Measurements from ENCODE around the gene SLIT1. TPM values are rescaled to one million over a fixed set of nuclear protein-coding genes. Genes with fewer than 3 reads are reported as not detected.

SLIT1 gene
- total RNA-seq, 1 donor from 2014 or later, result under 0.01 TPM

DNA sequence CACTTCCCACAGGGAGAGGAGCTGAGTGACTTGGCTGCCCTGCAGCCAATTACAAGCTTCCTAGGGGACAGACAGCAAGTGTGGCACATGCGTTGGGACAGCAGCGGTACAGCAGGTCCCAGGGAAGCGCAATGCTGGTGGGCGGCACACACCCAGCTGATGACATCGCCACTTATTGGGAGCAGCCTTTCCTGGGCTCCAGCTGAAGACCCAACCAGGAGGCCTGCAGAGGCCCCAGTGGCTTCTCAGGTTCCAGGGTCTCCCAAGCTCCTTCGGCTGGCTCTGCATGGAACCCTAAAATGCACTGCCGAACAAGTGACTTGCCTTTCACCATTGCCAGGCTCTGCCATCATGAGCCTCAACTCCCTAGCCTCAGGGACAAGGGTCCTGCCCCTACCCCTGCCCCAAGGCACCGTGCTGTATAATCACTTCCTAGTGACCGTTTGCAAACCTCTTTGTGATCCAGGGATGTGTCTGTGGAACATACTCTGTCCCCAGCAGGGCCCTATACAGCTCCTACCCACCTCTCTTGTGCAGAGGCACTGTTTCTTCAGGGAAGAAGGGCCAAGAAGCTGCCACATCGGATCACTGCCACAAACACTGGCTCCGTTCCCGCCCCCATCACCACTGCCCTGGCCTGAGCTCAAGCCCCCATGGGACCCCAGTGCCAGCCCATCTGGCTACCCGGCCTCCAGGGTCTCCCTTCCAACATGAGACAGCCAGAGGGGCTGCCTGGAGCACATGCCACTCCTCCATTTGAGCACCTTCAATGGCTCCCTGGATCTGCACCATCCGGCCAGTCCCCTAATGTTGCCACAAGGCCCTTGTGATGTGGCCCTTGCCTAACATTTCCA lies 19.3 kb upstream of the SLIT1 start:
- H3K4me3 ChIP-seq (ENCODE audit: low read length in 3 of 3), result no peak overlapping the region
- no peaks in the 10 kb centered on the region for H3K36me3 ChIP-seq (ENCODE audit: control insufficient read depth in 3 of 3, insufficient read depth in 3 of 3, low read length in 3 of 3)
- H3K9me3 ChIP-seq (ENCODE audit: control insufficient read depth in 3 of 3, low read length in 3 of 3), result no peaks in the 10 kb centered on the region
- no peaks in the 10 kb centered on the region for H3K27me3 ChIP-seq (ENCODE audit: control insufficient read depth in 3 of 3, insufficient read depth in 3 of 3, low read length in 3 of 3)
- H3K4me1 ChIP-seq (ENCODE audit: control insufficient read depth in 3 of 3, insufficient read depth in 3 of 3, low read length in 3 of 3), result no peaks in the 10 kb centered on the region
- H3K27ac ChIP-seq (ENCODE audit: low read depth, low read length), result no peak overlapping the region
- no peak overlapping the region for H3K9ac ChIP-seq (ENCODE audit: low read depth in 1 of 3, low read length in 3 of 3)

DNA sequence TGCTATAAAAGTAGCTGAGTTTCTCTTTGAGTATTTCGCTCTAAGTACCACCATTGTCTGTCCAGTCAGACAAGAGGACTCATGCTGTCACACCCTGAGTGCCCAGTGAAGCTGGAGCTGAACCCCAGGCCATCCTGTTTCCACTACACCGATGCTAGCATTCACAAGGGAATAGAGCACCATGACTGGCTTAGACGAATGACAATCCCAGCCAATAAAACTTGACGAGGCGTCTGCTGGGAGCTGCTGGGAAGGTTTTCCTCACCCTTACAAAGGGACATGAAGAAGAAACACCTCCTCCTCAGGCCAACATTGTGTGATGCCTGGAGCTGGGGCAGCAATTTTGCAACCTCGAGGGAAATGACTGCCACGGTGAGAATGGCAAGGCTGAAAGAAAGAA lies 17.5 kb upstream of the SLIT1 start:
- H3K27me3 ChIP-seq (ENCODE audit: control insufficient read depth in 3 of 3, insufficient read depth in 3 of 3, low read length in 3 of 3), result no peaks in the 10 kb centered on the region
- H3K9ac ChIP-seq (ENCODE audit: low read depth in 1 of 3, low read length in 3 of 3), result no peak overlapping the region
- H3K9me3 ChIP-seq (ENCODE audit: control insufficient read depth in 3 of 3, low read length in 3 of 3), result no peaks in the 10 kb centered on the region
- H3K4me3 ChIP-seq (ENCODE audit: low read length in 3 of 3), result no peak overlapping the region
- no peak overlapping the region for H3K27ac ChIP-seq (ENCODE audit: low read depth, low read length)
- H3K36me3 ChIP-seq (ENCODE audit: control insufficient read depth in 3 of 3, insufficient read depth in 3 of 3, low read length in 3 of 3), result no peaks in the 10 kb centered on the region
- H3K4me1 ChIP-seq (ENCODE audit: control insufficient read depth in 3 of 3, insufficient read depth in 3 of 3, low read length in 3 of 3), result no peaks in the 10 kb centered on the region

DNA sequence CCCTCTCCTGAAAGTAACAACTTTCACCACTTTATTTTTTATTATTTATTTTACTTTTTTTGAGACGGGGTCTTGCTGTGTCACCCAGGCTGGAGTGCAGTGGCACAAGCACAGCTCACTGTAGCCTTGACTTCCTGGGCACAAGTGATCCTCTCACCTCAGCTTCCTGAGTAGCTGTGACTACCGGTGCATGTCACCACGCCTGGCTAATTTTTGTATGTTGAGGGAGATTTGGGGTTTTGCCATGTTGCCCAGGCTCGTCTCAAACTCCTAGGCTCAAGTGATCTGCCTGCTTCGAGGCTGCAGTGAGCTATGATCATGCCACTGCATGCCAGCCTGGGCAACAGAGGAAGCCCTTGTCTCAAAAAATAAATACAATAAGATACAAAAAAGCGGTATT lies 14.9 kb upstream of the SLIT1 start:
- Histone ChIP-seq H3K9ac (ENCODE audit: low read depth in 1 of 3, low read length in 3 of 3) (no peak overlapping the region), H3K9me3 (ENCODE audit: control insufficient read depth in 3 of 3, low read length in 3 of 3) (no peaks in the 10 kb centered on the region), H3K27me3 (ENCODE audit: control insufficient read depth in 3 of 3, insufficient read depth in 3 of 3, low read length in 3 of 3) (peaks cover 0 to 13% (median 9%) of the 10 kb centered on the region in 3 donors), H3K4me3 (ENCODE audit: low read length in 3 of 3) (no peak overlapping the region), H3K4me1 (ENCODE audit: control insufficient read depth in 3 of 3, insufficient read depth in 3 of 3, low read length in 3 of 3) (peaks cover 0 to 4% (median 4%) of the 10 kb centered on the region in 3 donors), H3K36me3 (ENCODE audit: control insufficient read depth in 3 of 3, insufficient read depth in 3 of 3, low read length in 3 of 3) (no peaks in the 10 kb centered on the region), H3K27ac (ENCODE audit: low read depth, low read length) (no peak overlapping the region)

DNA sequence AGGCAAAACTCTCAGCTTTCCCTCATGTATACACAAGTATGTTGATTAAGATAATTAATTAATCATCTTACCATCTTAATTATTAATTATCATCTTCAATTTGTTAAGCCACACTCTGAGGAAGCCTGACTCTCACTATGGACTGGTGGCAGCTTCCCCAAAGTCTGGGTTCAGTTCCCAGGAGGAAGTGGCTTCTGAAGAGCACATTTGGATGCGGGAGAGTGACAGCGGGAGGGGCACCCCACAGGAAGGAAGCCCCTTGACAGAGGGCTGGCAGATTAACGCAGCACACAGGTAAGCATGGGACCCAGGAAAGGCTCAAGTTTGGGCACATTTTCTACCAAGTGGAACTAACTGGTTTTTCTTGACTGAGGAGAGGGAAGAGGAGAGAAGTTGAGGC lies 13.4 kb upstream of the SLIT1 start:
- Histone ChIP-seq H3K9me3 (ENCODE audit: control insufficient read depth in 3 of 3, low read length in 3 of 3) (no peaks in the 10 kb centered on the region), H3K27me3 (ENCODE audit: control insufficient read depth in 3 of 3, insufficient read depth in 3 of 3, low read length in 3 of 3) (peaks cover 0 to 17% (median 14%) of the 10 kb centered on the region in 3 donors), H3K4me1 (ENCODE audit: control insufficient read depth in 3 of 3, insufficient read depth in 3 of 3, low read length in 3 of 3) (peaks cover 0 to 4% (median 4%) of the 10 kb centered on the region in 3 donors), H3K4me3 (ENCODE audit: low read length in 3 of 3) (no peak overlapping the region), H3K9ac (ENCODE audit: low read depth in 1 of 3, low read length in 3 of 3) (no peak overlapping the region), H3K36me3 (ENCODE audit: control insufficient read depth in 3 of 3, insufficient read depth in 3 of 3, low read length in 3 of 3) (no peaks in the 10 kb centered on the region), H3K27ac (ENCODE audit: low read depth, low read length) (no peak overlapping the region)

DNA sequence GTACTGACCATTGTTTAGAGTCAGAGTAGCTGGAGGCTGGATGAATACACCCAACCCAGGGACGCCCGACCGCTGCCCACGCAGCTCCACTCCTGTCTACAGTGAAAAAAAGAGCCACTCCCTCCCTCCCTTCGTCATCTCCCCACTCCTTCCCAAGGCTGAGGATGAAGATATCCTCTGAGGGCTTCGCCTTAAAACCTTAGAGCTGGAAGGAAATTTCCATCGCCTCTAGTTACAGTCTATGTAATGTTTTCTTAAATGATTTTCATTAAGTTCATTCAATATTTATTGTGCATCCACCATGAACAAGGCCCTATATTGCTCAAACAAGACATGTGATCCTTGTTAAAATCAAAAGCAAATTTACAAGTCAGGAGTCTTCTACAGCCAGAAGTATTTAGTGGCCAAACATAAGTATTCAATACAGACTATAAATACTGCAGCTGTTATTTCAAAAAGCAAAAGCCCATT lies 11.3 kb upstream of the SLIT1 start:
- H3K27ac ChIP-seq (ENCODE audit: low read depth, low read length), result no peak overlapping the region
- H3K4me1 ChIP-seq (ENCODE audit: control insufficient read depth in 3 of 3, insufficient read depth in 3 of 3, low read length in 3 of 3), result peaks cover 0 to 4% (median 4%) of the 10 kb centered on the region in 3 donors
- no peaks in the 10 kb centered on the region for H3K36me3 ChIP-seq (ENCODE audit: control insufficient read depth in 3 of 3, insufficient read depth in 3 of 3, low read length in 3 of 3)
- H3K9ac ChIP-seq (ENCODE audit: low read depth in 1 of 3, low read length in 3 of 3), result no peak overlapping the region
- H3K4me3 ChIP-seq (ENCODE audit: low read length in 3 of 3), result no peak overlapping the region
- H3K9me3 ChIP-seq (ENCODE audit: control insufficient read depth in 3 of 3, low read length in 3 of 3), result no peaks in the 10 kb centered on the region
- peaks cover 0 to 17% (median 14%) of the 10 kb centered on the region in 3 donors for H3K27me3 ChIP-seq (ENCODE audit: control insufficient read depth in 3 of 3, insufficient read depth in 3 of 3, low read length in 3 of 3)

DNA sequence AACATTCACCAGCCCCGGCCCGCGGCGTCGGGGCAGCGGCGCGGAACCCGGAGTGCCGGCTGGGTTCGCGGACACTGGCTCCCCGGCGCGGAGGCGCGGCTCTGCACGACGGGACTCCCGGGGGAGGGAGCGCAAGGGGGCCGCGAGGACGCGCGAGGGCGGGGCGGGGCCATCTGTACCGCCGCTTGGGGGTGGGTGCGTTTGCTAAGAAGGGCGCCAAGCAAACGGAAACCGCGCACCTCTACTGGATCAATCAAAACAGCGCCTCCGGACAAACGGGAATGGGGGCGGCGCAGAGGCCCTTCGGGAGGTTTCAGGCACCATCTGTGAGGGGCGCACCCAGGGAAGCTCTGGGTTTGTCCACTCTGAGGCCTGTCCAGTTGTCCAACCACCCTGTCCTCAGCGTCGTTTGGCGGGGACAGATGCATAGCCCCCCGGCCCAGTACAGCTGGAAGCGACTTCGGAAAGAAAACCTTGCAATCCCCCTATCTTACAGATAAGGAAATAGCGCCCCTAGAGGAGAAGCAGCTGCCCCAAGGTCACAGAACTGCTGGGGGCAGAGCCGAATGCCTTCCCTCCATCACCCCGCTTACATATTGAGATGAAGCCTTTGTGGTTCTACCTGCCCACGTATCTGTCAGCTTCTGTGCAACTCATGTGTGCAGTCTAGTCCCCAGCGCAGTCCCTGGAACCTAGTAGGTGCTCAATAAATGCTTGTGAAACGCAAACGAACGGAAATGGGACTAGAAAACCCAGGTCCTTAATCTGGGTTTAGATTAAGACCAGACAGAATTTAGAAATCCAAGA lies 10.7 kb upstream of the SLIT1 start:
- no peaks in the 10 kb centered on the region for H3K9me3 ChIP-seq (ENCODE audit: control insufficient read depth in 3 of 3, low read length in 3 of 3)
- H3K4me3 ChIP-seq (ENCODE audit: low read length in 3 of 3), result peak overlapping the region; percentile 66 to 71 (median 67)
- H3K9ac ChIP-seq (ENCODE audit: low read depth in 1 of 3, low read length in 3 of 3), result peak overlapping the region in 2 of 3 donors; percentile 10 to 45
- no peak overlapping the region for H3K27ac ChIP-seq (ENCODE audit: low read depth, low read length)
- no peaks in the 10 kb centered on the region for H3K36me3 ChIP-seq (ENCODE audit: control insufficient read depth in 3 of 3, insufficient read depth in 3 of 3, low read length in 3 of 3)
- peaks cover 0 to 4% (median 4%) of the 10 kb centered on the region in 3 donors for H3K4me1 ChIP-seq (ENCODE audit: control insufficient read depth in 3 of 3, insufficient read depth in 3 of 3, low read length in 3 of 3)
- peaks cover 0 to 17% (median 14%) of the 10 kb centered on the region in 3 donors for H3K27me3 ChIP-seq (ENCODE audit: control insufficient read depth in 3 of 3, insufficient read depth in 3 of 3, low read length in 3 of 3)

DNA sequence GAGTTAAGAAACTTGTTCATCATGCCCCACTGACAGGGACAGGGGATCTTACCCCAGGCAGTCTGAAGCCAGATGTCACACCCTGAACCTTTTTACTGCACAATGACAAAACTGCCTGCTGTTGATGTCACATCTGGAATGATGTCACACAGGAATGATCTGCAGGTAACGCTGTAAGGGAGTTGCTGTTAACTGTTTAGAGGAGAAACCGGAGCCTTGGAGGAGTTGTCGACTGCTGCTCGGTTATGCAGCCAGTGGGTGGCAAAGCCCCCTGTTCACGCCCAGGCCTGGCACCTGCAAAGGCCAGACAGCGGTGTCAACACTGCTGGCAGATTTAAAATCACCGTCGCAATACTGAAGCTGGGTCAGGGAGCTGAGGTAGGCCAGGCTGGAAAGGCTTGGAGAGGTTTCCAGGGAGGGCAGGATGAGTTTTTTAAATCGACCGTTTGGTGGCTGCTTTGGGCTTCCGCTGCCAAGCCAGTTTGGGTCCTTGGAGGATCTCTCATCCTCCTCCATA lies 10.0 kb upstream of the SLIT1 start:
- peak overlapping the region in 1 of 3 donors; percentile 45 for H3K9ac ChIP-seq (ENCODE audit: low read depth in 1 of 3, low read length in 3 of 3)
- H3K27me3 ChIP-seq (ENCODE audit: control insufficient read depth in 3 of 3, insufficient read depth in 3 of 3, low read length in 3 of 3), result peaks cover 0 to 17% (median 14%) of the 10 kb centered on the region in 3 donors

DNA sequence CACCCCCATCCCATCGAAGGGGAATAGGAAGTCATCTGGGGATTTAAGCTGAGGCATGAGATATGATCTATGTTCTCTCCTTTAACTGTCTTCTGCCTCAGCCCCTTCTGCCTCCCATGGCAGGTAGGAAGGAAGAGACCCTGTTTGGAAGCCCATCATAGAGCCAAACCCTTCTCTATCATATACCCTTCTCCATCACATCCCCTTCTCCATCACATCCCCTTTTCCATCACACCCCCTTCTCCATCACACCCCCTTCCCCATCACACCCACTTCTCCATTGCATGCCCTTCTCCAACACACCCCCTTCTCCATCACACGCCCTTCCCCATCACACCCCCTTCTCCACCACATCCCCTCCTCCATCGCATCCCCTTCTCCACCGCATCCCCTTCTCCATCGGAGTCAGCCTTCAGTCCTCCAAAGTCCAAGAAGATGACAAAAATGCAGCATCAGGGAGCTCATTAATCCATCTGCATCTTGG lies 7.2 kb upstream of the SLIT1 start:
- H3K9me3 ChIP-seq (ENCODE audit: control insufficient read depth in 3 of 3, low read length in 3 of 3), result no peaks in the 10 kb centered on the region
- peaks cover 0 to 4% (median 4%) of the 10 kb centered on the region in 3 donors for H3K4me1 ChIP-seq (ENCODE audit: control insufficient read depth in 3 of 3, insufficient read depth in 3 of 3, low read length in 3 of 3)
- no peak overlapping the region for H3K4me3 ChIP-seq (ENCODE audit: low read length in 3 of 3)
- H3K36me3 ChIP-seq (ENCODE audit: control insufficient read depth in 3 of 3, insufficient read depth in 3 of 3, low read length in 3 of 3), result no peaks in the 10 kb centered on the region
- peaks cover 7 to 21% (median 20%) of the 10 kb centered on the region in 3 donors for H3K27me3 ChIP-seq (ENCODE audit: control insufficient read depth in 3 of 3, insufficient read depth in 3 of 3, low read length in 3 of 3)
- H3K27ac ChIP-seq (ENCODE audit: low read depth, low read length), result no peak overlapping the region
- H3K9ac ChIP-seq (ENCODE audit: low read depth in 1 of 3, low read length in 3 of 3), result no peak overlapping the region

More for the DNA sequence above, 10.0 kb upstream of the SLIT1 start:
- no peaks in the 10 kb centered on the region for H3K9me3 ChIP-seq (ENCODE audit: control insufficient read depth in 3 of 3, low read length in 3 of 3)
- H3K4me3 ChIP-seq (ENCODE audit: low read length in 3 of 3), result peak overlapping the region in 2 of 3 donors; percentile 67 to 71
- no peaks in the 10 kb centered on the region for H3K36me3 ChIP-seq (ENCODE audit: control insufficient read depth in 3 of 3, insufficient read depth in 3 of 3, low read length in 3 of 3)
- no peak overlapping the region for H3K27ac ChIP-seq (ENCODE audit: low read depth, low read length)
- peaks cover 0 to 4% (median 4%) of the 10 kb centered on the region in 3 donors for H3K4me1 ChIP-seq (ENCODE audit: control insufficient read depth in 3 of 3, insufficient read depth in 3 of 3, low read length in 3 of 3)

DNA sequence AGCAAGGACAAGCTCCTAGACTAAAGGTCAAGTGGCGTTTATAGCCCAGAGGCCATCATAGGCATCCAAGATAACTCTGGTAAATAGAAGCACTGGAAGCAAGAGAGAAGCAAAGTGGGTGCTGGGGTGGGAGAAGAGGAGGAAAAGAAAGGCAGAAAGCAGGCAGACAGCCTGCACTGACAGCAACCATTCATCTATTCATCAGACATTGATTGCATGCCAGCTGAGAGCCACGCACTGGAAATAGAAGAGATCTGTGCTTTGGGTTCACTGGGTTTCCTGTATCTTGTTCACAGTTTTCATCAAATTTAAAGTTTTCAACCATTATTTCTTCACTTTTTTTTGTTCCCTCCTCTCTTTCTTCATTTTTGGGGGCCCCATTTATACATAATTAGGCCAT lies 4.7 kb upstream of the SLIT1 start:
- H3K27ac ChIP-seq (ENCODE audit: low read depth, low read length), result no peak overlapping the region
- peaks cover 0 to 2% (median 0%) of the 10 kb centered on the region in 3 donors for H3K4me1 ChIP-seq (ENCODE audit: control insufficient read depth in 3 of 3, insufficient read depth in 3 of 3, low read length in 3 of 3)
- H3K4me3 ChIP-seq (ENCODE audit: low read length in 3 of 3), result no peak overlapping the region
- H3K9ac ChIP-seq (ENCODE audit: low read depth in 1 of 3, low read length in 3 of 3), result no peak overlapping the region
- H3K9me3 ChIP-seq (ENCODE audit: control insufficient read depth in 3 of 3, low read length in 3 of 3), result no peaks in the 10 kb centered on the region
- no peaks in the 10 kb centered on the region for H3K36me3 ChIP-seq (ENCODE audit: control insufficient read depth in 3 of 3, insufficient read depth in 3 of 3, low read length in 3 of 3)
- H3K27me3 ChIP-seq (ENCODE audit: control insufficient read depth in 3 of 3, insufficient read depth in 3 of 3, low read length in 3 of 3), result peaks cover 24 to 33% (median 25%) of the 10 kb centered on the region in 3 donors

All from skeletal muscle tissue (tissue), 4 donors.